CD4-positive, CD25-positive, alpha-beta regulatory T cell (primary cell): ENCODE data around the gene NACAD. TPM values are rescaled to one million over a fixed set of nuclear protein-coding genes. Genes with fewer than 3 reads are reported as not detected.

Experiments
- ATAC-seq, 2 donors: fragments of 150-1000 bp; cut with Tn5 transposase; one replicate each; pipeline ENCODE4 v1.10.0; 2021; ENCODE audit warnings: low read depth in 2 of 2, moderate number of reproducible peaks in 2 of 2, moderate library complexity in 1 of 2
- DNase-seq, 3 donors: peaks; one replicate each; pipeline versions ENCODE4 v3.0.0 to v3.0.0-alpha.2; 2012 to 2022; ENCODE audit warnings: mixed read lengths in 1 of 3
- H3K27ac ChIP-seq: one replicate; pipeline ENCODE4 v1.7.0; 2013; ENCODE audit warnings: mild to moderate bottlenecking, low read length; ENCODE audit not compliant: insufficient read depth, poor library complexity, severe bottlenecking
- H3K27me3 ChIP-seq: one replicate; pipeline ENCODE4 v1.7.0; 2013; ENCODE audit warnings: low read length; ENCODE audit not compliant: control insufficient read depth, insufficient read depth
- H3K36me3 ChIP-seq: one replicate; pipeline ENCODE4 v1.7.0; 2013; ENCODE audit warnings: mild to moderate bottlenecking, low read length, moderate library complexity; ENCODE audit not compliant: control insufficient read depth, insufficient read depth
- H3K4me1 ChIP-seq: 2 replicates; pipeline ENCODE4 v1.7.0; 2013; ENCODE audit warnings: mild to moderate bottlenecking, low read length; ENCODE audit not compliant: insufficient read depth, control insufficient read depth, poor library complexity, severe bottlenecking
- H3K4me3 ChIP-seq: one replicate; pipeline ENCODE4 v1.7.0; 2013; ENCODE audit warnings: low read depth, mild to moderate bottlenecking, low read length, moderate library complexity
- H3K9me3 ChIP-seq, 2 experiments: 1 replicate in 1 of 2; 2 replicates in 1 of 2; pipeline ENCODE4 v1.7.0; 2013; ENCODE audit warnings: low read length in 2 of 2, mild to moderate bottlenecking in 1 of 2, moderate library complexity in 1 of 2; ENCODE audit not compliant: control insufficient read depth in 2 of 2
- H3K27ac Mint-ChIP-seq, 3 donors: one replicate each; pipeline ENCODE4 v1.8.0; 2020 to 2022; ENCODE audit warnings: mild to moderate bottlenecking in 3 of 3, mixed read lengths in 3 of 3, moderate library complexity in 2 of 3
- H3K27me3 Mint-ChIP-seq: one replicate; pipeline ENCODE4 v1.8.0; 2022; ENCODE audit warnings: mild to moderate bottlenecking, mixed read lengths
- H3K36me3 Mint-ChIP-seq: one replicate; pipeline ENCODE4 v1.8.0; 2020; ENCODE audit warnings: mixed read lengths
- H3K4me1 Mint-ChIP-seq, 4 donors: one replicate each; pipeline ENCODE4 v1.8.0; 2020 to 2022; ENCODE audit warnings: mixed read lengths in 4 of 4, mild to moderate bottlenecking in 1 of 4
- H3K4me3 Mint-ChIP-seq, 4 donors: one replicate each; pipeline ENCODE4 v1.8.0; 2020 to 2022; ENCODE audit warnings: mild to moderate bottlenecking in 4 of 4, mixed read lengths in 4 of 4, moderate library complexity in 3 of 4
- H3K9me3 Mint-ChIP-seq, 7 donors: one replicate each; pipeline ENCODE4 v1.8.0; 2020 to 2022; ENCODE audit warnings: mixed read lengths in 7 of 7, mild to moderate bottlenecking in 3 of 7, moderate library complexity in 2 of 7
- polyA plus RNA-seq, 4 donors: library from polyadenylated mRNA; unstranded; fragments of 300-500 nt; fragmentation: Illumina TruSeq; gene quantifications; one replicate each; pipeline ENCODE4 v1.2.3, GENCODE V29; 2021
- total RNA-seq: library from RNA; stranded (reverse); gene quantifications from one replicate; pipeline ENCODE4 v1.2.3, GENCODE V29; 2022

NACAD gene
- total and polyA plus RNA-seq, 5 donors from 2014 or later = 0.07 TPM; not detected in 4

DNA sequence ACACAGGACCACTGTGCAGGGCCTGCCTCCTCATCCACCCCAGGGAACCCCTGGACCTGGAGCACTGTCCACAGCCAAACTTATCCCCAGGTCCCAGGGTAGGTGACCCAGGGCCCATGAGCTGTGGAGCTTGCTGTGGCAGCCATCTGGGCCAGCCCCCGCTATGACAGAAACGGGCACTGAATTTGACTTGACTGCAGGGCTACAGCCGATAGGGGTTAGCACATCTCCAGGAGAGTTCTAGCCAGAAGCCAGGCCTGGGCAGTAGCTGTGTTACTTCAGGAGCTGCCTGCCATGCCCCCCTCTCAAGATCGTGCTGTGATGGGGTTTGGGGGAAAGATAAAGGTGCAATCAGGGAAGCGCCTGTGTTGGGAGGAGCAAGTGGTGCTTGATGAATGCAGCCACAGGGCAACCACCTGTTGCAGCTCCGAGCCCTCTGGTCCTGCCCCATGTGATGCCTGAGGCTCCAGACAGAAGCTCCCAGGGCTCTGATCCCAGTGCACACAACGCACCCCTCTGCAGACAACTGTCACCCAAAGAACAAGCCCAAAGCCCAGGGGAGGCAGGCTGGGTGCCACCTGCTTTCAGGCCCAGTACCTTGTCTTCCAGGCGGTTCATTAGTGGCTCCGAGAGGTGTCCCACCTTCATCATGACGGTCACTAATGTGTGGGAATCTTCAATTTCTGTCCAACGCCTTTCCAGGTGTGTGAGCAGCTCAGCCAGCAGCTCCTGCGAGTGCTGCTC, 16.2 kb upstream of the NACAD start:
- H3K4me1 ChIP-seq = peaks cover 31% of the 10 kb centered on the region
- Mint-ChIP-seq H3K36me3 (peaks cover 12% of the 10 kb centered on the region), H3K9me3 (no peaks in the 10 kb centered on the region), H3K4me3 (no peak overlapping the region), H3K27ac (no peak overlapping the region), H3K4me1 (peaks cover 6 to 28% (median 19%) of the 10 kb centered on the region in 4 donors), H3K27me3 (no peaks in the 10 kb centered on the region)
- no peak overlapping the region for H3K27ac ChIP-seq
- H3K4me3 ChIP-seq = no peak overlapping the region
- DNase-seq (no peak), ATAC-seq (no peak)
- no peaks in the 10 kb centered on the region for H3K9me3 ChIP-seq
- no peaks in the 10 kb centered on the region for H3K27me3 ChIP-seq
- H3K36me3 ChIP-seq = peaks cover 94% of the 10 kb centered on the region

DNA sequence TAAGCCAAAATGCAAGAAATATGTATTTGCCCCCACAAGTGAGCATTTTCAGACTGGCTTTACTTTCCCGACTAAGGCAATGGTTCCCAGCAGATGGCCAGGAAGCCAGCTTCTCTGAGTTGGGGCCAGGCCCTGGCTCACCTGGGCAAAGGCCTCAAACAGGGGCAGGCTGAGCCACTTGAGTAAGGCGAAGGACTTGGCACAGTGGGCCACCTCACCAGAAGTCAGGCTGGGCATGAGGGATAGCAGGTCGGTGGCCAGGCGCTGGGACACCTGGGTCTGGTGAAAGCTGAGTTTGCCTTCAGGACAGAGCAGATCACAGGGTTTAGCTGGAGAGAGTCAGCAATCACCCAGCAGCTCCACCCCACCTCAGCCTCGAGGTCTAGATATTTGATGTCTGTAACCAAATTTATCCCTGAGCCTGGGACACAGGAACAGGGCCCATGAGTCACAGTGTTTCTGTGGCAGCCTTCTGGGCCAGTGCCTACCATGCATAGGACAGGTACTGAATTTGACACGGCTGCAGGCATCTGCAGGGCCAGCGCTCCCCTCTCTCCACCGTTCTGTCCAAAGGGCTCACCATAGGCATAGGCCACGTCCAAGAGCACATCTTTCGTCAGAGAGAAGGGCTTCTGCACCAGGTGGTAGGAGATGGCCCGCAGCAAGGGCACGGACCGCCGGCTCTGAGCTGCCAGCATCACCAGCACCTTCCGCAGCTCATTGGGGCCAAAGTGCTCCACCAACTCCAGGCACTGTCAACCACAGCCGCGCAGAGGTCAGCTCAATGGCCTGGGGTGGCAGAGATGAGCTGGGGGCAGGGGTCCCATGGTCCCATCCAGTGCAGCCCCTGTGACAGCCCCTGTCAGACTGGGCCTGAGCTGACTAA, 15.4 kb upstream of the NACAD start:
- Mint-ChIP-seq H3K27me3 (no peaks in the 10 kb centered on the region), H3K4me1 (peaks cover 6 to 25% (median 17%) of the 10 kb centered on the region in 4 donors), H3K36me3 (peaks cover 15% of the 10 kb centered on the region), H3K9me3 (no peaks in the 10 kb centered on the region), H3K4me3 (no peak overlapping the region), H3K27ac (no peak overlapping the region)
- no peaks in the 10 kb centered on the region for H3K27me3 ChIP-seq
- H3K4me1 ChIP-seq = peaks cover 27% of the 10 kb centered on the region
- no peak overlapping the region for H3K27ac ChIP-seq
- peaks cover 100% of the 10 kb centered on the region for H3K36me3 ChIP-seq
- no peaks in the 10 kb centered on the region for H3K9me3 ChIP-seq
- H3K4me3 ChIP-seq = no peak overlapping the region
- no peak for ATAC-seq
- DNase-seq = no peak

DNA sequence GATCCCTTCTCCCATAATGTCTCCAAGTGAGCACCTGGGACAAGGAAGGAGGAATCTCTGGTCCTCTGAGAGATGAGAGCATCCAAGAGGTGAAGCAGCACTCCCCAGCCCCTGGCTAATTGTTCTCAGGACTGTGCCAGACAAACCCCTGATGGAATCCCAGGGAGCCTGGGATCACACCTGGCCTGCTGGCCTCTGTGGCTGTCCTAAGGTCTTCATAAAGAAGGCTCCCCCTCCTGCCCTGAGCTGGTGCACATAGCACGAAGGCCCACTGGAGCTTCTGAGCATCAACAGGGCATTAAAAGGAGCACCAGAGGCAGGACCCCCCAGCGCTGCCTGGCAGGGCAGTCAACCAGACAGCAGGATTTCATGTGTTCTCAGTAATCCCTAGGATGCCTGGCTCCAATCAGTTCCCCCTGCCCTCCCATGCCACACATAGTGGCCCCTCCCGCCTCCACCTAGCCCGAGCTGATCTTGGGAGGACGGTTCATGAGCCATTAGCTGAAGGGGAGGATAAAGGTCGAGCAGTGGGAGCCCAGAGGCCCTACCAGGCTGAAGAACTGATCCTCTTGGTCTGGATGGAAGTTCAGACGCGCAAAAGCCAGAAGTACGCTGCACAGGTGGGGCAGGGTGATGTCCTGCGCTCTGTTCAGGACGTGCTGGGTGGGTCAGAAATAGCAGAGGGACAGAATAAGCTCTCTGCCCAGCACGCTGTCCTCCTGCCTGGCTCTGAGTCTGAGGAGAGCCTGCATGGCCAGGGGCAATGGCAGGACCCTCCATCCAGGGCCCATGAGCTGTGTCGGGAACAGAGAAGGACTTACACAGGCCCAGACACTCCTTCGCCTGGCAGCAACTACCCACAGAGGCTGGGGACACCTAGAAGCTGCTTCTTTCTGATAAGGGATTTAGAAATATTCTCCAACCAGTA, 14.3 kb upstream of the NACAD start:
- no peak for DNase-seq
- Histone ChIP-seq H3K9me3 (no peaks in the 10 kb centered on the region), H3K36me3 (peaks cover 90% of the 10 kb centered on the region), H3K27ac (no peak overlapping the region), H3K27me3 (no peaks in the 10 kb centered on the region), H3K4me3 (no peak overlapping the region), H3K4me1 (peaks cover 17% of the 10 kb centered on the region)
- ATAC-seq = no peak
- no peak overlapping the region for H3K4me3 Mint-ChIP-seq
- no peaks in the 10 kb centered on the region for H3K9me3 Mint-ChIP-seq
- no peaks in the 10 kb centered on the region for H3K27me3 Mint-ChIP-seq
- peaks cover 6 to 16% (median 10%) of the 10 kb centered on the region in 4 donors for H3K4me1 Mint-ChIP-seq
- H3K27ac Mint-ChIP-seq = peak overlapping the region in 1 of 3 donors; percentile 31
- peaks cover 11% of the 10 kb centered on the region for H3K36me3 Mint-ChIP-seq

DNA sequence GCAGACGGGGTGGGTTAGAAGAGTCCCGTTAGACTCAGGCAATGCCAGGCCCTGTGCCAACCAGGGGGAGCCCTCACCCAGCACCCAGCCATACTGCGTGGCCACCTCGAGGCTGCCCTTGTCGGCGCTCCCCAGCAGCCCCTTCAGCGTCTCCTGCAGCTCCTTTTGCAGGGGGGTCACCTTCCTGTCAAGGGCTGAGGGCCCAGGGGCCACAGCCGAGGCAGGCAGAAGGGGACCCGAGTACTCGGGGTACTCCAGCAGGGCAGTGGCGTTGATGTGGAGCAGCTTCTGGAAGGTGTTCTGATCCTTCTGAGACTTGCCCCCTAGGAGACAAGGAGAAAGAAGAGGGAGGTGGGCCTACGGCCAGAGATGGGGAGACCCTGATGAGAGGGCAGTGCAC, 13.0 kb upstream of the NACAD start:
- Mint-ChIP-seq H3K27ac (no peak overlapping the region), H3K9me3 (no peaks in the 10 kb centered on the region), H3K36me3 (peaks cover 3% of the 10 kb centered on the region), H3K4me1 (peaks cover 0 to 3% (median 1%) of the 10 kb centered on the region in 4 donors), H3K27me3 (no peaks in the 10 kb centered on the region), H3K4me3 (no peak overlapping the region)
- no peaks in the 10 kb centered on the region for H3K9me3 ChIP-seq
- H3K4me3 ChIP-seq = no peak overlapping the region
- peaks cover 8% of the 10 kb centered on the region for H3K4me1 ChIP-seq
- no peak overlapping the region for H3K27ac ChIP-seq
- H3K36me3 ChIP-seq = peaks cover 80% of the 10 kb centered on the region
- H3K27me3 ChIP-seq = no peaks in the 10 kb centered on the region
- ATAC-seq = no peak
- no peak for DNase-seq

DNA sequence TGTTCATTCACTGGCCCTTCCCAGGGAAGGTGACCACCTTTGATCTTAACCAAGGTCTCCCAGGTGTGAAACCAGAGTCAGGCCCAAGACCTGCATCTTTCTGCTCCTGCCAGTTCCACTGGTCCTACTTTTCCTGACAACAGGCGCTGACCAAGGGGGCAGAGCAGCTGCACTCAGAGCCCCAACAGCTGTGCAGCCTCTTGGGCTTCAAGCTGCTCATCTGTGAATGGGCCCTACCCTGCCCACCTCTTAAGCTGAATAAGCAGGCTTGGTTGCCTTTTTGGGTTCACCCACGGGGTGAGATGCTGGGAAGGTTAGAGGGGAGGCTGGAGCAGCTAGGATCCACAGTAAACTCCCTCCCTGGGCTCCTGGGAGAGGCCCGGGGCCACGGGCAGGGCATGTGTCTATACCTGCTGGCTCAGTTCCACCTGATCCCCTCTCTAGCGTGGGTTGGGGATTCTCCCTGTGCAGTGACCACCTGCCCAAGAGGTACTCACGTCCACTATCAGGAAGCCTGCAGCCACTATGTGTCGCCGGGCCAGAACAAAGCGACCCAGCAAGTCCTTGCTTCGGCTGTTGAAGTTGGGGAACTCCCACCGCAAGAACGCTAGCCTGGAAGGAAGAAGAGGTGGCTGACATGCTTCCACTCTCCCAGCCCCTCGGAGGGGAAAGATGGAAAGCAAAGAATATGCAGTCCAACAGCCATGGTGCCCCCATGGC, 12.2 kb upstream of the NACAD start:
- peaks cover 4% of the 10 kb centered on the region for H3K4me1 ChIP-seq
- Mint-ChIP-seq H3K27me3 (no peaks in the 10 kb centered on the region), H3K9me3 (no peaks in the 10 kb centered on the region), H3K36me3 (peaks cover 3% of the 10 kb centered on the region), H3K27ac (peak overlapping the region in 1 of 3 donors; percentile 65), H3K4me1 (peaks cover 0 to 4% (median 0%) of the 10 kb centered on the region in 4 donors), H3K4me3 (no peak overlapping the region)
- no peak for DNase-seq
- no peak overlapping the region for H3K27ac ChIP-seq
- peaks cover 72% of the 10 kb centered on the region for H3K36me3 ChIP-seq
- H3K9me3 ChIP-seq = no peaks in the 10 kb centered on the region
- ATAC-seq = no peak
- no peak overlapping the region for H3K4me3 ChIP-seq
- H3K27me3 ChIP-seq = no peaks in the 10 kb centered on the region

DNA sequence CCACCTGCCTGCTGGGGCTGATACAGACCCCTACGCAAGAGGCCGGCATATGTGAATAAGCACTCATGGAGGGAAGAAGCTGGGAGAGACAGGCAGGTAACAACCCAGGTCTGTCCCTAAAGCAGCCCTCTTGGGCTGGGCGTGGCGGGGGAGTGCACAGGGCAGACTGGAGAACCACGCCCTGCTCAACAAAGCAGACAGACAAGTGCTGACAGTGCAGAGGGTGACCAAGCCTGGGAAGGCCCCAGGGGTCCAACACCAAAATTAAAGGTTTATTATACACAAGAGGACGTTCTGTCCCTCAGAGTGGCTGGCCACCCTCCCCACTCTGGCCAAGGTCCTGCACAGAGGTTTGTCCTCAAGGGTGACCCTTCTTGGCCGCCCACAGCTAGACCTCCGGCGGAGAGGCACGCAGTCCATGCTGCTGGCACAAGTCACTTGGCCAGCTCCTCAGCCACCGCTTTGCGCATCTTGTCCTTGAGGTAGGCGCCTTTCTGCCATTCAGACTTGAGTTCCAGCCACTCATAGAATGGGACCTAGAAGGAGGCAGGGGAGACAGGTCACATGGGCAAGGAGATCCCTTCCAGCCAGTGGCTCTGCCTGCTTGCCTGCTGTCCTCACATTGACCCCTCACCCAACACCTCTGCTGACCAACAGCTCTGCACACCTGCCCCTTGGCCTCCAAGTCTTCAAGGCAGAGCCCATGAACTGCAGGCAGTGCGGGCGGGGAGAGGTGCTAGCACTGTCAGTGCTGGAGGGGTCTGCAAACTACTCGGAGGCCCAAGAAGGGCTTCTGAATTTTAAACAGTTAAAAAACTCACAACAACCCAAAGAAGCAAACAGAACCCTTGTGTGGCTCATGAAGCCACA, 11.4 kb upstream of the NACAD start:
- Mint-ChIP-seq H3K9me3 (no peaks in the 10 kb centered on the region), H3K4me3 (no peak overlapping the region), H3K27me3 (no peaks in the 10 kb centered on the region), H3K27ac (no peak overlapping the region), H3K36me3 (peaks cover 3% of the 10 kb centered on the region), H3K4me1 (peaks cover 0 to 4% (median 0%) of the 10 kb centered on the region in 4 donors)
- H3K4me1 ChIP-seq = no peaks in the 10 kb centered on the region
- ATAC-seq = no peak
- H3K9me3 ChIP-seq = no peaks in the 10 kb centered on the region
- no peak overlapping the region for H3K27ac ChIP-seq
- no peaks in the 10 kb centered on the region for H3K27me3 ChIP-seq
- H3K36me3 ChIP-seq = peaks cover 64% of the 10 kb centered on the region
- no peak overlapping the region for H3K4me3 ChIP-seq
- DNase-seq = no peak
